ENCODE results near the gene TPRX2. TPM values are rescaled to one million over a fixed set of nuclear protein-coding genes. Genes with fewer than 3 reads are reported as not detected.

Gene TPRX2
- total RNA-seq, 1 experiment from 2014 or later: not detected

DNA sequence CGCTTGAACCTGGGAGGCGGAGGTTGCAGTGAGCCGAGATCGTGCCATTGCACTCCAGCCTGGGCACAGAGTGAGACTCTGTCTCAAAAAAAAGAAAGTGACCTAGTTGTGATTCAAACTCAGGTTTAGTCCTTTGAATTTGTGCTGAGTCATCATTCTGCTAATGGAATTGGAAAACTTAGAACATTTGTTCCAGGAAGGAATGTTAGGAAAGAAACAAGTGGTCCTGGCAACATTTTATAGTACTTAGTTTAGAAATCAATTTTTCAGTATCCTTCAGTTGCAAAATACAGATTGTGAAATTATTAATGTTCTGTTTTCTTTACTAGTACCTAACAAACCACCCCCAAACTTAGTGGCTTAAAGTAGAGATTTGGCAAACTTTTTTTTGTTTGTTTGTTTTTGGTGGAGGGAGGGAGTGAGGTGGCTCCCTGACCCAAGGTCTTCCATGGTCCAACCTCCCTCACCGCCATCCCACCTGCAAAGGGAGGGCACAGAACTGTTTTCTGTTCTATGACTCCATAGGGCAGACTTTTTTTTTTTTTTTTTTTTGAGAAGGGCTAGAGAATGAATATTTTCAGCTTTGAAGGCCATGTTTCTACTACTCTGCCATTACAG, 36.2 kb downstream of the TPRX2 start:
- H3K36me3 ChIP-seq (ENCODE audit: insufficient read depth, low read length, poor library complexity, severe bottlenecking): no peaks in the 10 kb centered on the region
- no peaks in the 10 kb centered on the region for H3K9me3 ChIP-seq (ENCODE audit: low read depth, low read length, poor library complexity, severe bottlenecking)
- H3K4me1 ChIP-seq (ENCODE audit: insufficient read depth, low read length, poor library complexity, severe bottlenecking): no peaks in the 10 kb centered on the region
- no peaks in the 10 kb centered on the region for H3K27me3 ChIP-seq (replicated peaks; ENCODE audit: insufficient read depth, low read depth, low read length, poor library complexity)
- ChIA-PET POLR2A (ENCODE audit: low non-redundant PET) (no interaction called here), CTCF (no interaction called here)
- H3K27ac ChIP-seq (ENCODE audit: low read depth, low read length, poor library complexity, severe bottlenecking): no peak overlapping the region
- no peak for DNase-seq (ENCODE audit: low spot score)
- no peak for TF ChIP-seq EZH2 (IDR thresholded peaks at IDR 0.05; ENCODE audit: borderline replicate concordance, low read depth, low read length, poor library complexity, severe bottlenecking)
- TF ChIP-seq, protein P1, sequence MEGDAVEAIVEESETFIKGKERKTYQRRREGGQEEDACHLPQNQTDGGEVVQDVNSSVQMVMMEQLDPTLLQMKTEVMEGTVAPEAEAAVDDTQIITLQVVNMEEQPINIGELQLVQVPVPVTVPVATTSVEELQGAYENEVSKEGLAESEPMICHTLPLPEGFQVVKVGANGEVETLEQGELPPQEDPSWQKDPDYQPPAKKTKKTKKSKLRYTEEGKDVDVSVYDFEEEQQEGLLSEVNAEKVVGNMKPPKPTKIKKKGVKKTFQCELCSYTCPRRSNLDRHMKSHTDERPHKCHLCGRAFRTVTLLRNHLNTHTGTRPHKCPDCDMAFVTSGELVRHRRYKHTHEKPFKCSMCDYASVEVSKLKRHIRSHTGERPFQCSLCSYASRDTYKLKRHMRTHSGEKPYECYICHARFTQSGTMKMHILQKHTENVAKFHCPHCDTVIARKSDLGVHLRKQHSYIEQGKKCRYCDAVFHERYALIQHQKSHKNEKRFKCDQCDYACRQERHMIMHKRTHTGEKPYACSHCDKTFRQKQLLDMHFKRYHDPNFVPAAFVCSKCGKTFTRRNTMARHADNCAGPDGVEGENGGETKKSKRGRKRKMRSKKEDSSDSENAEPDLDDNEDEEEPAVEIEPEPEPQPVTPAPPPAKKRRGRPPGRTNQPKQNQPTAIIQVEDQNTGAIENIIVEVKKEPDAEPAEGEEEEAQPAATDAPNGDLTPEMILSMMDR (conservative IDR thresholded peaks at IDR 0.05; ENCODE audit: low read depth, low read length): no peak
- intact Hi-C loops (cut with micrococcal nuclease; ENCODE audit: unreplicated experiment): no loop called here
- no peak overlapping the region for H3K4me3 ChIP-seq (ENCODE audit: low read depth, low read length, poor library complexity, severe bottlenecking)
- no TSS peak for BruUV-seq (replicated peaks)

DNA sequence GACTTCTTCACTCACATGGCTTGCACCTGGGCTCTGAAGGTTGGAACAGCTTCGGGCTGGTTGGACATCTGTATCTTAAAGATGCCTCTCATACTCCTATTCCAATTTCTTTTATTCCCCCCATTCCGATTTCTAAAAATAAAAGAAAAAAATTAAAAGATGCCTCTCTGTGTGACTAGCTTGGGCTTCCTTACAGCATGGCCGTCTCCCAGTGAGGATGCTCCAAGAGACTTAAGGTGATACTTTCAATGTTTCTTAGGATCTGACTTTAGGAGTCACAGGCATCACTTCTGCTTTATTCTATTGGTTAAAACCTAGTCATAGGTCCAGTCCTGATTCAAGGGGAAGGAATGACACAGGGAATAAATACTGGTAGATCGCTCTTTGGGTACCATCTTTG, 37.0 kb downstream of the TPRX2 start:
- ChIA-PET CTCF (no interaction called here), POLR2A (ENCODE audit: low non-redundant PET) (no interaction called here)
- Histone ChIP-seq H3K4me1 (ENCODE audit: insufficient read depth, low read length, poor library complexity, severe bottlenecking) (no peaks in the 10 kb centered on the region), H3K36me3 (ENCODE audit: insufficient read depth, low read length, poor library complexity, severe bottlenecking) (no peaks in the 10 kb centered on the region), H3K9me3 (ENCODE audit: low read depth, low read length, poor library complexity, severe bottlenecking) (no peaks in the 10 kb centered on the region), H3K4me3 (ENCODE audit: low read depth, low read length, poor library complexity, severe bottlenecking) (no peak overlapping the region), H3K27me3 (replicated peaks; ENCODE audit: insufficient read depth, low read depth, low read length, poor library complexity) (no peaks in the 10 kb centered on the region), H3K27ac (ENCODE audit: low read depth, low read length, poor library complexity, severe bottlenecking) (no peak overlapping the region)
- BruUV-seq (replicated peaks): no TSS peak
- intact Hi-C loops (cut with micrococcal nuclease; ENCODE audit: unreplicated experiment): no loop called here
- TF ChIP-seq, protein P1 (conservative IDR thresholded peaks at IDR 0.05; ENCODE audit: low read depth, low read length): no peak
- no peak for TF ChIP-seq EZH2 (IDR thresholded peaks at IDR 0.05; ENCODE audit: borderline replicate concordance, low read depth, low read length, poor library complexity, severe bottlenecking)
- no peak for DNase-seq (ENCODE audit: low spot score)

DNA sequence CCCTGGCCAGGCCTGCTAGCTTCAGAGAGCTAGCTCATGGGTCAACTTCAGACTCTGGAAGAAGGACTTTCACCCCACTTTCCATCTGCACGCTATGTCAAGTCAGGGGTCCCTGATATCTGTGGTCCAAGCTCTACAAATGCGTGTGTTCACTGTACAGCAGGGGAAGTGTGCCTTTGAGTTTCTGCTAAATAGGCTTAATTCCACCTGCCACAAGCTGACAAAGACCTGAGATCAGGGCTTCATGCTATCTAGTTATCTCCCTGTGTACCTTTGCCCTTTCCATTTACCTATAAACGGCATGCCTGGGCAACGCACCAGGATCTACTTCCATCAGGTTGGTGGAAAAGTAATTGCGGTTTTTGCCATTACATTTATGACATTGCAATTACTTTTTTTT, 37.7 kb downstream of the TPRX2 start:
- TF ChIP-seq, protein P1 (conservative IDR thresholded peaks at IDR 0.05; ENCODE audit: low read depth, low read length): no peak
- TF ChIP-seq EZH2 (IDR thresholded peaks at IDR 0.05; ENCODE audit: borderline replicate concordance, low read depth, low read length, poor library complexity, severe bottlenecking): no peak
- Histone ChIP-seq H3K9me3 (ENCODE audit: low read depth, low read length, poor library complexity, severe bottlenecking) (no peaks in the 10 kb centered on the region), H3K4me1 (ENCODE audit: insufficient read depth, low read length, poor library complexity, severe bottlenecking) (no peaks in the 10 kb centered on the region), H3K27ac (ENCODE audit: low read depth, low read length, poor library complexity, severe bottlenecking) (no peak overlapping the region), H3K4me3 (ENCODE audit: low read depth, low read length, poor library complexity, severe bottlenecking) (no peak overlapping the region), H3K36me3 (ENCODE audit: insufficient read depth, low read length, poor library complexity, severe bottlenecking) (no peaks in the 10 kb centered on the region), H3K27me3 (replicated peaks; ENCODE audit: insufficient read depth, low read depth, low read length, poor library complexity) (no peaks in the 10 kb centered on the region)
- CTCF ChIA-PET: no interaction called here
- no peak for DNase-seq (ENCODE audit: low spot score)
- POLR2A ChIA-PET (ENCODE audit: low non-redundant PET): no interaction called here
- intact Hi-C loops (cut with micrococcal nuclease; ENCODE audit: unreplicated experiment): no loop called here
- no TSS peak for BruUV-seq (replicated peaks)
